Stimulated activated CD8-positive, alpha-beta memory T cell treated with anti-CD3 and anti-CD28 coated beads, Interleukin-7, amount 100 ng/mL, for 1 hour (primary cell): ENCODE results near the gene PRKD2.
"Not testable (repeated sequence)": the region's sequence is repeated elsewhere in the genome, so short reads cannot be mapped to it uniquely, and the experiment has no call there.

ENCODE experiments used
- DNase-seq, 2 donors: peaks; one replicate each; pipeline ENCODE4 v3.0.0-alpha.2; 2020; ENCODE audit warnings: low read depth in 2 of 2

The PRKD2 gene

GRCh38 chr19:46725036-46725820 lies 8.3 kb upstream of the PRKD2 start:
- no peak for DNase-seq

- no peak for DNase-seq
Observed at GRCh38 chr19:46724468-46724867, 7.6 kb upstream of the PRKD2 start.

GRCh38 chr19:46723471-46723870 lies 6.6 kb upstream of the PRKD2 start:
- no peak for DNase-seq

GRCh38 chr19:46723023-46723461 lies 6.1 kb upstream of the PRKD2 start:
- no peak for DNase-seq

- no peak for DNase-seq
Observed at GRCh38 chr19:46722421-46723022, 5.6 kb upstream of the PRKD2 start.

- DNase-seq, result no peak
Observed at GRCh38 chr19:46722004-46722380, 5.1 kb upstream of the PRKD2 start.

- no peak for DNase-seq
Observed at GRCh38 chr19:46721269-46722003, 4.5 kb upstream of the PRKD2 start.

- no peak for DNase-seq
Observed at GRCh38 chr19:46720503-46721239, 3.8 kb upstream of the PRKD2 start.

GRCh38 chr19:46719629-46720502 lies 3.0 kb upstream of the PRKD2 start:
- DNase-seq, result no peak

GRCh38 chr19:46718934-46719622 lies 2.2 kb upstream of the PRKD2 start:
- no peak for DNase-seq

GRCh38 chr19:46718157-46718933 lies 1.4 kb upstream of the PRKD2 start:
- peak; percentile 32 to 45 for DNase-seq

GRCh38 chr19:46717716-46718143 lies 816 bp upstream of the PRKD2 start:
- peak in 1 of 2 donors; percentile 2 for DNase-seq

GRCh38 chr19:46716672-46717033 lies 261 bp downstream of the PRKD2 start:
- DNase-seq, result no peak

- DNase-seq, result no peak
Observed at GRCh38 chr19:46715975-46716671, 791 bp downstream of the PRKD2 start.

GRCh38 chr19:46715620-46715974 lies 1.3 kb downstream of the PRKD2 start:
- no peak for DNase-seq

- DNase-seq, result peak in 1 of 2 donors; percentile 41
Observed at GRCh38 chr19:46714444-46715106, 2.3 kb downstream of the PRKD2 start.

- peak; percentile 56 to 64 for DNase-seq
Observed at GRCh38 chr19:46713781-46714443, 3.0 kb downstream of the PRKD2 start.

- DNase-seq, result not testable (repeated sequence)
Observed at GRCh38 chr19:46712768-46713338, 4.1 kb downstream of the PRKD2 start.
